Left ventricle myocardium inferior (tissue), 1 donor: ENCODE results near the gene AP3S2. TPM values are rescaled to one million over a fixed set of nuclear protein-coding genes. Genes with fewer than 3 reads are reported as not detected.

Experiments
- DNase-seq: peaks from one replicate; pipeline ENCODE4 v3.0.0-alpha.2; 2020
- H3K27ac ChIP-seq: fragments of 200-600 bp; replicated peaks from 2 replicates; pipeline ENCODE4 v1.8.0; 2021
- H3K27me3 ChIP-seq: fragments of 200-600 bp; 2 replicates; pipeline ENCODE4 v1.8.0; 2021; ENCODE audit warnings: low read depth
- H3K36me3 ChIP-seq: fragments of 200-600 bp; 2 replicates; pipeline ENCODE4 v1.8.0; 2021
- H3K4me1 ChIP-seq: fragments of 200-600 bp; 2 replicates; pipeline ENCODE4 v1.8.0; 2021
- H3K4me3 ChIP-seq: fragments of 200-600 bp; 2 replicates; pipeline ENCODE4 v1.8.0; 2021; ENCODE audit warnings: mild to moderate bottlenecking, moderate library complexity
- H3K9me3 ChIP-seq: fragments of 200-600 bp; replicated peaks from 2 replicates; pipeline ENCODE4 v1.8.0; 2021
- CTCF ChIP-seq: fragments of 200-600 bp; IDR thresholded peaks from 2 replicates; pipeline ENCODE4 v1.8.0; 2021; ENCODE audit warnings: antibody characterized with exemption, mild to moderate bottlenecking, borderline replicate concordance
- intact Hi-C: fragments of 100-400 bp; cut with micrococcal nuclease; formaldehyde crosslinking; loops from one replicate; pipeline ENCODE4 v1.11.0; 2022
- total RNA-seq: library from RNA; stranded (reverse); fragmentation: NEBNext Ultra II Directional; extraction: Animal tissue kit (Norgen Biotek cat#: 25700); gene quantifications from one replicate; pipeline ENCODE4 v1.2.1, GENCODE V29; 2021
- donor health status: DM: no; HTN: yes; CAD: no; lungs with severe emphysema.

AP3S2 gene
- total RNA-seq, 1 donor from 2014 or later = 44.1 TPM

DNA sequence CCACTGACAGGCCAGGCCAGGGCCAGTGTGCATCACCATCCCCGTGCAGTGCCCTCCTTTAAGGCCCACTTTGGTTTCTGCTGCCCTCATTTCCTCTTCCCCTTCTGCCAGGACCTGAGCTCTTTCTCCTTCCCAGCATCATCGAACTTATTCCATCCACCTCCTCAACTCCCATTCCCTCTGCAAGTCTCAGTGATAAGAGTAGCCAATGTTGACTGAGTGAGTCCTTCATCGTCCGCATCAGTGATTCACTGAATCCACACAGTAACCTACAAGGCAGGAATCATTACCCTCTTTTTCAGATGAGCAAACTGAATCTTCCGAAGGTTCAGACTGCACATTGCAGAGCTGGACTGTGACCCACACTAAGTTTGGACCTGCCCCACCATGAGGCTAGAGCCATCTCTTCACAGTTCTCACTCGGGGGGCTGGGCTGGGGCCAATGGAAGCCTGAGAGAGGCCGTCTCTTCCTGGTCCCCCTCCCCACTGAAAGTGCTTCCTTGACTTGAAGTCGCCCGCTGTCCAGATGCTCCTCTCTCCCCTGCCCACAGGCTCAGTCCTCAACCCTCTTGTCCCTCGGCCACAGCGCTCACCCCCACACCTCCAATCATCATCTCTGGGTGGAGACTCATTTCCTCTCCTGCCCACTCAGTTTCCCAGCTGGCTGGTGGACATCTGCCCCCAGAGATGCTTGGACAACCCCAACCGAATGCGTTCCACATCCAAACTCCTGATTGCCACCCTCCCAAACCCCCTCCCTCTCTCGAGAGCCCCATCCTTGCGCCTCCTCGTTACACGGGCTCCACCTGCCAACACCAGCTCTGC, 64.0 kb downstream of the AP3S2 start:
- peaks cover 23% of the 10 kb centered on the region for H3K36me3 ChIP-seq
- H3K4me3 ChIP-seq = no peak overlapping the region
- H3K27ac ChIP-seq = no peak overlapping the region
- H3K27me3 ChIP-seq = no peaks in the 10 kb centered on the region
- peaks cover 18% of the 10 kb centered on the region for H3K4me1 ChIP-seq
- no peaks in the 10 kb centered on the region for H3K9me3 ChIP-seq
- no peak for DNase-seq
- intact Hi-C loops = no loop called here
- no peak for TF ChIP-seq CTCF

GRCh38 chr15:89829161-89829560, 64.6 kb downstream of the AP3S2 start:
- no peak for DNase-seq
- Histone ChIP-seq H3K4me3 (no peak overlapping the region), H3K9me3 (no peaks in the 10 kb centered on the region), H3K36me3 (peaks cover 16% of the 10 kb centered on the region), H3K27ac (peak overlapping the region; percentile 61), H3K27me3 (no peaks in the 10 kb centered on the region), H3K4me1 (peaks cover 18% of the 10 kb centered on the region)
- intact Hi-C loops = no loop called here
- TF ChIP-seq CTCF = no peak

DNA sequence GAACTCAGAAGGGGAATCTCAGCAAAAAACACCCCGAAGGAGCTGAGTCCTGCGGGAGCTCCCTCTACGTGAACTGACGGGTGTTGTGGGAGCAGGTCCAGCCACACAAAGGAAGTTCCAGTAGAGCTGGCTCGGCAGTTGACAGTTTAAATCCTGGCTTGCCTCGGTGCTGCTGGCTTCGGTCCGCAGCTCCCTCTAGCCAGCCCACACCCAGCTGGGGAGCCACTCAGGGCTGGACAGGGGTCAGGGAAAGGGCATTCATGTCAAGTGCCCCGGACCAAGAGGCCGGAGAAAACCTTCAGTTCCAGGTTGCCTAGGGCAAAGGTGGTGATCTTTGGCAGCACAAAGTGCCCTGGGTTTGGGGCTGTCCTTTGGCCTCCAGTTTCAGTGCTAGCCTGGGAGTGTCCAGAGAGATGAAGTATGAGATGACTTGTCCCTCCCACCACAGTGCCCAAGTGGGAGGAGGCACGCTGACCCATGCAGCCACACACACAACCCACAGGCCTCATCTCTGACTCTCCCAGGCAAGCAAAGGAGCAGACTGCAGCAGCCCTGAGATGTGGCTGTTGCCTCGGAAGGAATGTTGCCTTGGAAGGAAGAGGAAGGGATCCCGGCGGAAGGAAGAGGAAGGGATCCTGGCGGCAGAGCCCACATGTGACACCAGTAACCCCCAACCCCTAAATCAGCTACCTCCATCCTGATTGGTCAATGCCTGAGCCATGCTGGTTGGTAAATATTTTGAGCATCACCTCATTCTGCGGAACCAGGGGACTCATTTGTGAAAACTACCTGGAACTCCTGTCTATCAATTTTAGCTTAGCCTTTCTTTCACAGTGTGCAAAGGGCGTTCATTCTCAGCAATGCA, 65.3 kb downstream of the AP3S2 start:
- peak; percentile 67 for DNase-seq
- no peaks in the 10 kb centered on the region for H3K9me3 ChIP-seq
- H3K4me1 ChIP-seq = peaks cover 18% of the 10 kb centered on the region
- intact Hi-C loops = no loop called here
- H3K27me3 ChIP-seq = no peaks in the 10 kb centered on the region
- H3K27ac ChIP-seq = peak overlapping the region; percentile 61
- TF ChIP-seq CTCF = no peak
- H3K4me3 ChIP-seq = peak overlapping the region; percentile 10
- H3K36me3 ChIP-seq = peaks cover 9% of the 10 kb centered on the region

DNA sequence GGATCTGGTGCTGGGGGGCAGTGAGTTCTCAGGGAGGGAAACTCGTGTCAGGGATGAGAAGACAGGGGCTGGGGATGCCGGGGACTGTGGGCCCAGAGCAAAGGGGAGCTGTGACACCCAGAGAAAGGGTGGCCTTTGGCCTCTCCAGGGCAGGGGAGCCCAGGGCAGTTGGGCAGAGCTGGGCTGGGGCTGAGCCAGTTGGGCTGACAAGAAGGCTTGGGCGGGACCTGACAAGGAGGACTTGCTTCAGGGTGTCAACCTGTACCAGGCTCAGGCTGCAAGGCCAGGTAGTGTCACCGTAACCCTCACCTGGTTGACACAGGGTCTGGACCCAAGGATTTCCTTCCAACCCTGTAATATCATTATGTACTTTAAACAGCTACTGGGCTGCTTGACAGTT, 66.0 kb downstream of the AP3S2 start:
- Histone ChIP-seq H3K36me3 (peaks cover 3% of the 10 kb centered on the region), H3K27me3 (no peaks in the 10 kb centered on the region), H3K4me1 (peaks cover 18% of the 10 kb centered on the region), H3K27ac (peak overlapping the region; percentile 61), H3K4me3 (peak overlapping the region; percentile 10), H3K9me3 (no peaks in the 10 kb centered on the region)
- intact Hi-C loops = no loop called here
- no peak for TF ChIP-seq CTCF
- no peak for DNase-seq

- Histone ChIP-seq H3K27me3 (peaks cover 6% of the 10 kb centered on the region), H3K27ac (no peak overlapping the region), H3K36me3 (no peaks in the 10 kb centered on the region), H3K9me3 (no peaks in the 10 kb centered on the region), H3K4me1 (peaks cover 18% of the 10 kb centered on the region), H3K4me3 (no peak overlapping the region)
- no peak for DNase-seq
- intact Hi-C loops = no loop called here
- no peak for TF ChIP-seq CTCF
Measured at GRCh38 chr15:89826671-89827655, 66.8 kb downstream of the AP3S2 start.
